HG03280 (cell line): Measurements from ENCODE around the gene EXTL2.
"Not testable (repeated sequence)": the region's sequence is repeated elsewhere in the genome, so short reads cannot be mapped to it uniquely, and the experiment has no call there.

Experiments used
- ATAC-seq: cut with Tn5 transposase; IDR thresholded peaks from one replicate; pipeline ENCODE4 v1.9.1; 2021; ENCODE audit warnings: mild to moderate bottlenecking, moderate library complexity; ENCODE audit not compliant: unreplicated experiment

The EXTL2 gene

GRCh38 chr1:100861379-100861778 is 33.3 kb downstream of the EXTL2 start:
- no peak for ATAC-seq

- ATAC-seq, result no peak
Measured at GRCh38 chr1:100860397-100860991, 34.1 kb downstream of the EXTL2 start.

GRCh38 chr1:100855116-100855515 is 39.5 kb downstream of the EXTL2 start:
- not testable (repeated sequence) for ATAC-seq

GRCh38 chr1:100852976-100853375 is 41.7 kb downstream of the EXTL2 start:
- ATAC-seq, result no peak

- no peak for ATAC-seq
Measured at GRCh38 chr1:100851726-100852125, 42.9 kb downstream of the EXTL2 start.

GRCh38 chr1:100847361-100848082 is 47.1 kb downstream of the EXTL2 start:
- ATAC-seq, result no peak

- ATAC-seq, result not testable (repeated sequence)
Measured at GRCh38 chr1:100843160-100843559, 51.5 kb downstream of the EXTL2 start.

- ATAC-seq, result no peak
Measured at GRCh38 chr1:100835866-100836842, 58.5 kb downstream of the EXTL2 start.

GRCh38 chr1:100834777-100835660 is 59.6 kb downstream of the EXTL2 start:
- ATAC-seq, result peak; percentile 59

- no peak for ATAC-seq
Measured at GRCh38 chr1:100832694-100833428, 61.8 kb downstream of the EXTL2 start.

- not testable (repeated sequence) for ATAC-seq
Measured at GRCh38 chr1:100825666-100826065, 69.0 kb downstream of the EXTL2 start.
